Stimulated activated CD8-positive, alpha-beta memory T cell treated with anti-CD3 and anti-CD28 coated beads, Interleukin-7, amount 100 ng/mL, for 4 hours (primary cell): ENCODE results near the gene RABGAP1L.
"Not testable (repeated sequence)": the region's sequence is repeated elsewhere in the genome, so short reads cannot be mapped to it uniquely, and the experiment has no call there.

Source experiments
- DNase-seq, 2 donors: peaks; one replicate each; pipeline ENCODE4 v3.0.0-alpha.2; 2020; ENCODE audit warnings: low read depth in 2 of 2

RABGAP1L gene

DNA sequence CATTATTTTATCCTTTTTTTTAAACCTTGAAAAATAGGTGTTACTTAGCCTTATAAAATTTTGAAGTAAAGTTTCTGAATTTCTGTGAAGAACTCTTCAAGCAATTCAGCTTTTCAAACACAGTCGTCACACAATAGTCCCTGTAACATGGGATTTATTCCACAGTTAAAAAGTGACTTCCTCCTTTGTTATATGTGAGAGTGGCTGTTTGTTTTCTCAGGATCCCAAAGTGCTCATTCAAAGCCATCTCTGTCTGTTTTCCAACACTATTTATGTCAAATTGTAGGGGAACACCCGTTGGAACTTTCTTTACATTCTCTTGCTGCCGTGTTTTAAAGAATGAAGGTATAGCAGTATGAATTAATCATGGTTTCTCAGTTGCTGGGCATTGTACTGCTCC, 207.6 kb downstream of the RABGAP1L start:
- DNase-seq: no peak

DNA sequence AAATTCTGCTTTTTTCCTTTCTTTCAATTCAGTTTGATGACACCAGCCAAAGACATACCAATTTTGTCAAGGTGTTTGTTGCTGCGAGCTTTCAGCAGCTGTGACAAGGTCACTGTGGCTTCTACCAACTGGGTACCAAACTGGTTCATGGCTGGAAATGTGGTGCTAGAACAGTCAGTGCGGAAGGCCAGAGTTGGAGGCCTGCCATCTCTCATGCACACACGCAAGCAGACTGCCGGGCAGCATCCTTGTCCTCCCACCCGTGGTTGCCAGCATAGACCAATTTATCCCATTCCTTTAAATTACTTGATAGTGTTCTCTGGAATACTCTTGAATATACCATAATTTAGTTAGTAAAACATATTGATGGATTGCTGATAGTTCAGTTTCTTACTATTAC, 208.6 kb downstream of the RABGAP1L start:
- DNase-seq: no peak

DNA sequence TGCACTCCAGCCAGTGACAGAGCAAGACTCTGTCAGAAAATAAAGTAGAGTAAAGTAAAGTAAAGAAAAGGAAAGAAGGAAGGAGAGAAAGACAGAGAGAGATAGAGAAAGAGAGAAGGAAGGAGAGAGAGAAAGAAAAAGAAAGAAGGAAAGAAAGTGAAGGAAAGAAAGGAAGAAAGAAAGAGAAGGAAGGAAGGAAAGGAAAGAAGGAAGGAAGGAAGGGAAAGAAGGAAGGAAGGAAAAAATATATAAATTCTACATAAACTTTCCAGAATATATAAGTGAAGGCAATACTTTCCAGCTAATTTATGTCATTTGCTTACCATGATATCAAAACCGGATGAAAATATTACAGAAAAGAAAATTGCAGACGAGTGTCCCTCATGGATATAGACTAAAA, 216.7 kb downstream of the RABGAP1L start:
- DNase-seq: no peak

DNA sequence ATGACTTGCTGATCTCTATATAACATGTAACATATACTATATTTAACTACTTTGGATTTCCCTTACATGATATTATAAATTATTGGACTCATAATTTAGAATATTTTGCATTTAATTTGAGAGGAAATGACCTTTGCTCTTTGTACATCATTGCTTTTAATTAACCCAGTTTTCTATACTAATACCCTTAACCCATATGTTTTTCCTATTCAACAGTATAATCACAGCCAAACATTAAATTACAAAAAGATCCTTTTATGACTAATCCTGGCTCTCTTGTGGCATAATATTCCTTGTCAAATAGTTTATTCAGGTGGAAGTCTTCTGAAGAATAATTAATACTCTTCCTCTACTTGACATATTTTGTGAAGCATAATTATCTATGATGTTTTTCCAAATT, 232.4 kb downstream of the RABGAP1L start:
- no peak for DNase-seq

DNA sequence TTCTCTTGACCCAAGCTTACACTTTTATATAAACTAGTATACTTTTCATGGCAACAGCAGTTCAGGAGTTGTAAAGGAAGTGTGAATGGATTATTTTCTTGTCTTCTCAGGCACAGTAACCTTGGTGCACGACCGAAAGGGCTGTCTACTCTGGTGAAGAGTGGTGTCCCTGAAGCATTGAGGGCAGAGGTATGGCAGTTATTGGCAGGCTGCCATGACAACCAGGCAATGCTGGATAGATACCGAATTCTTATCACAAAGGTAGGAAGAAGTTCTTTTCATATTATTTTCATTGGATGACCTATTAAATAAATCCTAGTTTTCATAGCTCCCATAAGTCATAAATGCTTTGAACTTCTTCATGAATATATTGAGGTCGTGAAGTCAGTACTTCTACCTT, 234.6 kb downstream of the RABGAP1L start:
- no peak for DNase-seq

DNA sequence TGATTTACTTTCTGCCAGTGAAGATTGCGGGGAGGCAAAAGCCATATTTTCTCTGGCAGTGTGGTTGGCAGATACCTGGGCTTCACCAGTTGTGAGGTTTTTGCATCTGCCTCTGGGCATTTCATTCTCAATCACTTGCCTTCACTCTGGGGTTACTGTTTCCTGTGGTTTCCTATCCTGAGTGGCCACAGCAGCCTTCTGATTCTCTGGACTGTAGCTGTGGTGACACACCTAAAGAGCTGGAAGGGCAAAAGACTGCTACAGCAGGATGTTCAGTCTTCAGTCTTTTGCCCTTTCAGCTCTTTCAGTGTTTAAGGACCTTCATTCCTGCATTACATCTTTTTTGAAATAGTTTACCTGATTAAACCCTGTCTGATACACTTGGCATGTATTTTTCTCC, 237.9 kb downstream of the RABGAP1L start:
- DNase-seq: no peak

DNA sequence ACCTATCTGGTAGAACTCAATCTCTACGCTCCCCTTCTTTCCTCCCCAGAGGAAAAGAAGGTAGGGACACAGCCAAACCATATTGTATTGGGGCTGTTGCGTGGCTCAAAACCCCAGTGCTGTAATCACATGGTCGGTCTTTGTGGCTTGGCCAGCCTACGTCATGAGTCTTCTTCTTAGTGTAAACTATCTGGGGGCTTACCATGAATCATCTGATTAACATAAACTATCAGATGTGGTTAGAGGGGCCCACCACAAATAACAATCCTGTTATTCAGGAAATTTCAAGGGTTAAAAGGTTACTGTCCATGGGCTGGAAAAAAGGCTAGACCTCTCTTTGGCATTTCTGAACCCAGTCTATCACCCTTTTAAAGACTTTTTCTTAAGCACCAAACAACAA, 238.9 kb downstream of the RABGAP1L start:
- no peak for DNase-seq

DNA sequence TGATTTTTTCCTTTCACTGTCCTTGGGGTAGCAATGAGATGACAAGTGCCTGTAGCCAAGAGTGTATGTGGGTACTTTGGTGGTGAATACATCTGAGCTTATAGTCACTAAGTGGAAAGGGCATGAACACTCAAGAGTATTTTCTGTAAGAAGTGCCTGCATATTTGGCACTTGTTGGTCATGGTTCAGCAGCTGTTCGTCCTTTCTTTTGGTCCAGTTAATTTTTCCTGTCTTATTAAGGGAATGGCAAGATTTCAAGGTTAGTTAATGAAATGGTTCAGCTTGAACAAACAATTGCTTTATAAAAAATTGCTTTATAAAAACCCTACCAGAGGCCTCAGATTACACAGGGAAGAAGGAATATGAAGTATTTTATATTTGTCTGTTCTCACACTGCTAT, 239.9 kb downstream of the RABGAP1L start:
- DNase-seq: no peak

DNA sequence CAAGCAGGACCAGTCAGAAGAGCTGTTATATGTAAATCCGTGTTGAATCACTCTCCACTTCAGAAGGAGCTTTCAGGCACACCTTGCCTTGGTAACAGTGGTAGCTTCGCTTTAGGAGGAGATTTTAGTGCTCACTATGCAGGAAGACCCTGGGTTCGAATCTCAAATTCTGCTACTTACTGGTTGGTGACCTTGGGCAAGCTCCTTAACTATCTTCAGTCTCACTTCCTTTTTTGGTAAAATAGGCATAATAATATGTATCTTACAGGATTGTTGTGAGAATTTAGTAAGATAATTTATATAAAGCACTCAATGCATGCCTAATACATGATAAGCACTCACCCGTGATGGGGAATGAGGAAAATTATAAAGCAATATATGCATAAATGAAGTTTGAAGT, 241.8 kb downstream of the RABGAP1L start:
- DNase-seq: no peak

DNA sequence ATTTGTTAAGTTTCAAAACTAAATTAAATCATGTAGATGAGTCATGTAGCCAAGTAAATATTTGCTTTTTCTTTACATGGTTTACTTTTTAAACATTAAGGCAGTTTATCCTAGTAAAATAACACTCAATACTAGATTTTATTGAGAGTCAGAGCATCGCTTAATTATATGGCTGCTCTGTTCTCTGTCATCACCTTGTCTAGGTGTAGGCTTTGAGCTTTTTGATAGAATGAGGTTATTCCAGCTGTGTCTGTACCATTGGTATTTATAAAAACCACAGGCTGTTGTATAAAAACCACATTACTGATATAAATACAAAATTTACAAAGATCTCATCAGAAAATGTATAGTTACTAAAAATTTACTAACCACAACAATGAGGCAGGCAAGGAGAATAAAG, 245.9 kb downstream of the RABGAP1L start:
- DNase-seq: no peak

DNA sequence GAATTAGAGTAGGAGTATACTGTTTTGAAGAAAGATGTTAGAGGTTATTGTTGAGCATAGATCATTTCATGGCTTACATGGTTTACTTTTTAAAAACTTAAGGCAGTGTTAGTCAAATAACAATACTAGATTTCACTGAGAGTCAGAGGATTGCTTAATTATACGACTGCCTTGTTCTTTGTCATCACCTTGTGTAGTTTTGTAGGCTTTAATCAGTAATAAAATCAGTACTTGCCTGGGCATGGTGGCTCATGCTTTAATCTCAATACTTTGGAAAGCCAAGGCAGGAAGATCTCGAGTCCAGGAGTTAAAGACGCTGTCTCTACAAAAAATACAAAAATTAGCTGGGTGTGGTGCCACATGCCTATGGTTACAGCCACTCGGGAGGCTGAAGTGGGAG, 247.1 kb downstream of the RABGAP1L start:
- no peak for DNase-seq

DNA sequence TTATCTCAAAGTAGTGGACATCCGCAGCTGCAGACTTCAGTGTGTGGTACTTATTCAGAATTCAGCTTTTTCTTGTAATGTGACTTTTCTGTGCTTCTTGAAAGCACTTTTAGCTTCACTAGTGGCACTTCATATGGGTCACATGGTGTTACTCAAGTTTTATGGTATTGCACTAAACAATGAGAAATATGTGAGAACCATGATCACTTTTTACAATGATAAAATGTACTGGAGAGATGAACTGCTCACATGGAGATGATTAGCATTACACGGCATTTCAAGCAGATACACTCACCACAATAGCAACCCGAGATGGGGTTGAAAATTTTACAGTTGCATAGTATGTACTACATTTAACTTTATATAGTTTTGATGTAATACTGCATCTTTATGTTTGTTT, 248.3 kb downstream of the RABGAP1L start:
- DNase-seq: no peak

DNA sequence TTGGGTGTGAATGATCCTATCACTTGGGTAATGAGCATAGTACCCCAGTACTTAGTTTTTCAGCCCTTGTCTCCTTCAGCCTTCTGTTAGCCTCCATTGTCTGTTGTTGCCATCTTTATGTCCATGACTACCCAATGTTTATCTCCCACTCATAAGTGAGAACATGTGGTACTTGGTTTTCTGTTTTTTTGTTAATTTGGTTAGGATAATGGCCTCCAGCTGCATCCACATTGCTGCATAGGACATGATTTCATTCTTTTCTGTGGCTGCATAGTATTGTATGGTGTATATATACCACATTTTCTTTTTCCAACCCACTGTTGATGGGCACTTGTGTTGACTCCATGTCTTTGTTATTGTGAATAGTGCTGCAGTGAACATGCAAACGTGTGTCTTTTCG, 248.8 kb downstream of the RABGAP1L start:
- no peak for DNase-seq

DNA sequence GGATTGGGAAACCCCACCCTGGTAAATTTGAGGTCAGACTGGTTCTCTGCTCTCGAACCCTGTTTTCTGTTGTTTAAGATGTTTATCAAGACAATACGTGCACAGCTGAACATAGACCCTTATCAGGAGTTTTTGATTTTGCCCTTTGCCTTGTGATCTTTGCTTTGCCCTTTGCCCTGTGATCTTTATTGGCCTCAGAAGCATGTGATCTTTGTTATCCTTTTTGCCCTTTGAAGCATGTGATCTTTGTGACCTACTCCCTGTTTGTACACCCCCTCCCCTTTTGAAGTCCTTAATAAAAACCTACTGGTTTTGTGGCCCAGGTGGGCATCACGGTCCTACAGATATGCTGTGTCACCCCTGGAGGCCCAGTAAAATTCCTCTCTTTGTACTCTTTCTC, 250.5 kb downstream of the RABGAP1L start:
- DNase-seq: not testable (repeated sequence)

DNA sequence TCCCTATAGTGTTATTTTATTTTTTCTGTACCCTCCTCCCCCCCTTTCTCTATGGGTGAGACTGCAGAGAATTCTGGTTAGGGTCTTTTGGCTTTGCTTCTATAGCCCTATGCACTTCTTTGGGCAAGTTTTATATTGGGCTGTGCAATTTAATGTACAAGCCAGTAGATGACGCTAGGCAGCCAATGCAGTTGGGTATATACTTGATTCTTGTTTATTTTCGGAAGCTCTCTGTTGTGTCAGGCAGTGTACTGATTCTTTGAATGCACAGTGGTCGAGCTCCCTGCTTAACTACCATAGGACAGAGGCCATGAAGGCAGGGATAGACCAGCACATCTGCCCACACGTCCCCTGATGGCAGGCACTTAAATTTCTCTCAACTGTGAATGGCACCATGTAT, 254.3 kb downstream of the RABGAP1L start:
- no peak for DNase-seq

DNA sequence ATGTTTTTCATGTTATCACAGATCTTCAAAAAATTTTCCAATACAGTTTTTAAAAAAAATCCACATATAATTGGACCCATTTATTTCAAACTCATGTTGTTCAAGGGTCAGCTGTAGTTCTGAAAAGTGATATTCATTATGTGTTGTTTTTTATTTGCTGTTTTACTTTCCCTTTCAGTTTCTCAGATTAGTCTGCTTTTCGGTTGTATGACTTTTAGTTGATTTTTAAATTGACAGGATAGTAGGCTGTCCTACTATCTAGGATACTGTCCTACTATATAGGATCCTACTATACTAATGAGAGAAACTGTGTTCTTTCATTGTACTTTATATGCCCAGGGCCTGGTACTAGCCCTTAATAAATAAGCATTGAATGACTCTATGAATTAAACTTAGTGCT, 254.9 kb downstream of the RABGAP1L start:
- DNase-seq: no peak

DNA sequence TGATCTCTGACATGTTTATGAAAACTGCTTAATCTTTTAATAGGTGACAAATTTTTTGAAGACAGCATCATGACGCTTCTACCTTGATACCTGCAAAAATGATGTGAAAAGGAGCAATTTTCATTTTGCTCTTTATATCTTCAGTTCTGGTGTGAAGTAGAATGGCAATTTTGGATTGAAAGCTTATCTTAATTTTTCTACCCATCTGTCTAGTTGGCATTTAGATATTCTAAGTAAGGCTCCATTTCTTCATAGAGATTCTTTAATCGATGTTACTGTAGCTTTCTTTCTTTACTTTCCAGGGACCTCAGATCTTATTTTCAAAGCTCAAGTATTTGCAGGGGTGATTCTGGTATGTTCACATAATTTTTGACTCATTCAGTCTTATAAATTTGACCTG, 256.2 kb downstream of the RABGAP1L start:
- DNase-seq: no peak

DNA sequence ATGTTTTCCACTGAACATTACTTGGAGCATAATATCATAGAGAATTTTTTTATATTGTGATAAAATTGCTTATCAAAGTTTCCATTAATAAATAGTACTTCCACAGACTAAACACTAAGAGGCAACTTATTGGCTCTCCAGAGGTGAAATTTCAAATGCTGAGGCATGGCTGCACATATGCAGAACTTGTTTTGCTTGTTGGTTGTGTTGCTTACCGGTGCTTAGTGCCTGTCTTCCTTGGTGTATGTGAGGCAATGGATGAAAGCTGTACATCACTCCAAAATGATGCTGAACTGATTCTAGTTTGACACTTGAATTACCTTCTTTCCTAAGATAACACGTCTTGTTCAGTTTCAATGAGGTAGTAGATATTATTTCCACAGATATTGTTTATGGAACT, 258.6 kb downstream of the RABGAP1L start:
- no peak for DNase-seq

DNA sequence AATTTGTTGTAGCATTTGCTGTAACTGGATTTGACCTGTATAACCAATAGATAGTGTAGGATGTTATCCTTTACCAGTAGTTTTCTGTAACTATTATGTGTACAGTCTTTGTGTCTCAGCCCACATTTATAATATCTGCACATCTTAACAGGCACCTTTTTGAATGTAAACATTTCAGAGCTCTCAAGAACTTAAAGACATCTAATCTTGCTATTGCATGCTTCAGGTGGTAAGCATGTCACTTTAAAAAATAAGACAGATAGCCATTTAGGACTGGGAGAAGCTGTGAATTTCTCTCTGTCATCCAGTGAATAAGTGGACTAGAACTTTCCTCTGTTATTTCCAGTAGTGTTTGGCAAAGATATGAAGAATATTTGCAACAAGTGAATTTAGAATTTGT, 265.8 kb downstream of the RABGAP1L start:
- no peak for DNase-seq

DNA sequence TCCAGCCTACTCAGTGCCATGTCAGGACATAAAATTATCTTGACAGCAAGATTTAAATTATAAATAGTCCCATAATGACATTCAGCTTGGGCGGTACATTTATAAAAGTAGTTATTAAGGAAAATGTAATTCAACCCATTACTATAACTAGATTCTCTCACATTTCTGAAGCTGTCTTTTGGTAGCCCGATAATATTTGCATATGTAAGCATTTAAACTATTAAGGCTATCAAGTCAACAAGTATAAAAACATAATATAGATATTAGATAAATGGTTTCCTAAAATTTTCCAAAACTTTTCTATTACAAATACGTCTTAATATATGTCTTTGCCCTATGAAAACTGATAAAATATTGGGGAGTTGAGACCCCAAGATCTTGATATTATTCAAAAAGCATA, 266.8 kb downstream of the RABGAP1L start:
- no peak for DNase-seq

DNA sequence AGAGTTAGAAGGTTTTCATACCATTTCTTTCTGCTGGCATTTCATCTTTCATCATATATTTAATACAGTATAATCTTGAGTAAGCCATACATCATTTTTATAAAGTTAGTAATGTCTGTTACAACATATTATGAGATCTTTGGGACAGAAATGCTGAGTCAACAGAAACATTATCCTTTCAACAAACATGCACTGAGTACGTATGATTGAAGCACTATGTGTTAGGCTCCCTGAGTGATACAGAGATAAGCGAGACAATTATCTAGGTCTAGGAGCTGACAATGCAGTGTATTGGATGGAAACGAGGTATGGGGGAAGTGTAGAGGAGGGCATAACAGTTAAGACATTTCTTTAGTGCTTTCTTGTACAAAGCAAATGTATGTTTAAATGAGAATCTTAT, 268.7 kb downstream of the RABGAP1L start:
- DNase-seq: no peak

DNA sequence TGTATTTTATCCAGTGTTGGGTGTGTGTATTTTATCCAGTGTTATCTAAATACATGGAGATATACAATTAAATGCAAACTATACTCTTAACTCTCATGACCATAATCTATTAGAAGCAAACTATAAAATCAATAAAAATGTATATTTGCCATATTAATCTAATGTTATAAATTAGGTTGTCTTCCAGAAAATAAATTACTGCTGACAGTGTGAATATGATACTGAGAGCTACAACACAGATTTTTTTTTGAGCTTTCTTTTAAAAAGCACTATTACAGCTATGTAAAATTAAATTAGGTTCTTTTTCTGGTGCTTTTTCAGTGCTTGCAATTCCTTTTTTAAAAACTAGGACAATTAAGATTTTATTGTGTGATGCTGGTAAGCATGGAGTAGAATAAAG, 269.4 kb downstream of the RABGAP1L start:
- DNase-seq: no peak

DNA sequence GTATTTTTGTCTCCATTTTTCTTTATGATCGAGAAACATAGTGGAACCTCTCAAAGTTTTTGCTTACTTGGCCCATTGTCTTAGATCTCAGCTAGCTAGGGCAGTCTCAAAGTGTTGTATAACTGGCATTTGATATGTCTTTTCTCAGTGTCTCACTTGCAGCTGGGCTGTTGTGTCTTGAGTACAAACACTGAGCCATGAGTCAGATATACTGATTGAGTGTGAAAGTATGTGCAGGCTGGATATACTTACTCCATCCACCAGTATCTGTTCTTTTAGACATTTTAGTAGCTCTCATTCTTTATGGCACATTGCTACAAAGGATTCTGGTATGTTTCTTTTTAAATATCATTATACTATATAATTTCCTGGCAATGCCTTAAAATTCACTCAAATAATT, 274.1 kb downstream of the RABGAP1L start:
- DNase-seq: no peak

DNA sequence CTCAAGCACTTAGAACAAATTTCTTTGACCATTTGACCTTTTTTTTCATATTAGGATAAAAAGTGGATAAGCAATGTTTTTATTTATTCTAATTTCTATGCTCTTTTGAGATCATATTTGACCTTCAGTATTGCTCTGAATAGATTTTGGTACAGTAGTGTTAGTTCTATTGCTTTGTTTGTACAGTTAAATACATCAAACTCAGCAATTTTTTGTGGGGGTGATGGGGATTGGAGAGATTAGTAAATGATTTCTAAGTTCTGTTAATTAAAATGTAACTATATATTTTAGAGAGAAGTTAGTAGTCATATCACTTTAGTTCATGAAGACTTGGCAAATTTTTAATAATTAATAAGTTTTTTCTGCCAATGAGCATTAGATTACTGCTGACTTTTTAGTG, 286.0 kb downstream of the RABGAP1L start:
- no peak for DNase-seq

DNA sequence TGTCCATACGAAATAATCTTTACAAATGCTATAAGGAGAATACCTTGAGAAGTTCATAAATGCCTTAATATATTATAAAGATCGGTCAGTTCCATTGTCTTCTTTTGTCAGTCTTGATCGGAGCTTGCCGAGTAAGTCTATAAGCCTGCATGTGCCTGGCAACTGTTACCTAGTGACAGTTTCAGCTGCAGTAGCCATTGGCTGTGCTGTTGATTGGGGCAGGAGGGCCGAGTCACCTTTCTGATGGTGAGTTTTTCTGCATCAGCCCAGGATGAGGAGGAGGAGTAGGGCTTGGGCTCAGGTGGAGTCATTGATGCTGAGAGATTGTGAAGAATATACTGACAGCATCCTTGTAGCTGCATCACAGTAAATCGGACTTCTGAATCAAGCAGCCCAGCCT, 286.5 kb downstream of the RABGAP1L start:
- no peak for DNase-seq
